ENCODE data around the gene ZNF200.
A peak's percentile ranks its signal among the peaks of the same experiment; 100 is the strongest.
"Not testable (repeated sequence)": the region's sequence is repeated elsewhere in the genome, so short reads cannot be mapped to it uniquely, and the experiment has no call there.

ZNF200 gene

DNA sequence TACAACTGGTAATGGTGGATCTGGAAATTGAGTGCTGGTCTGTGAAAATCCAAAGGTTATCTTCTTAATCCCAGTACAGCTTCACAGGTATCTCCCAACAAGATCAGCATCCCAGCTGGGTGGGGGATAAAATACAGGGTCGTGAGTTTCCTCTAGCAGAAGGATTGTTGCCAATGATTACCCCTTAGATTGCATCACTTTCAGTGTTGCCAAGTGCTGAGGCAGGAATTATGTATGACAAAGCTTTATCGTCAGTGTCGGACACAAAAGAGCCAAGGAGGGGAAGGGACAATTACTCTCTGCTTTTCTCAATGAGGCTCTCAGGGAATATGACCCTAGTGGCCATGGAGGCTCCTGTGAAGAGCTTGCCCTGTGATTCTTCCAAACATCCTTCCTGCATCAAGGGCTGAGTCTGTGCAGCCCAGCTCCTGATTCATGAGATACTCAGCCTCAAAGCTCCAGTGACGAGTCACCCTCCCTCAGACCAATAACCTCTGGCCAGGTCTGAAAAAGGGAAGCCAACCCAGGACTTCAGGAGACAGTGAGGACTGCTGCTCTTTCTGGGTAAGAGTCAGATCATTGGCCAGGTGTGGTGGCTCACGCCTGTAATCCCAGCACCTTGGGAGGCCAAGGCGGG, 31.9 kb downstream of the ZNF200 start:
- Histone ChIP-seq H3K27ac (ENCODE audit: insufficient read depth, low read depth, low read length, poor library complexity, severe bottlenecking) (no peak overlapping the region), H3K27me3 (ENCODE audit: control insufficient read depth, insufficient read depth, low read length, poor library complexity, severe bottlenecking) (peaks cover 8% of the 10 kb centered on the region), H3K4me3 (ENCODE audit: insufficient read depth, low read depth, low read length) (no peak overlapping the region), H3K36me3 (ENCODE audit: control insufficient read depth, insufficient read depth, low read length) (no peaks in the 10 kb centered on the region), H3K4me1 (ENCODE audit: control insufficient read depth, insufficient read depth, low read length) (no peaks in the 10 kb centered on the region), H3K9me3 (ENCODE audit: control insufficient read depth, low read length) (no peaks in the 10 kb centered on the region)
- 70 to 73% methylated on average over 6 of the region's 6 CpGs for WGBS, 2 experiments

DNA sequence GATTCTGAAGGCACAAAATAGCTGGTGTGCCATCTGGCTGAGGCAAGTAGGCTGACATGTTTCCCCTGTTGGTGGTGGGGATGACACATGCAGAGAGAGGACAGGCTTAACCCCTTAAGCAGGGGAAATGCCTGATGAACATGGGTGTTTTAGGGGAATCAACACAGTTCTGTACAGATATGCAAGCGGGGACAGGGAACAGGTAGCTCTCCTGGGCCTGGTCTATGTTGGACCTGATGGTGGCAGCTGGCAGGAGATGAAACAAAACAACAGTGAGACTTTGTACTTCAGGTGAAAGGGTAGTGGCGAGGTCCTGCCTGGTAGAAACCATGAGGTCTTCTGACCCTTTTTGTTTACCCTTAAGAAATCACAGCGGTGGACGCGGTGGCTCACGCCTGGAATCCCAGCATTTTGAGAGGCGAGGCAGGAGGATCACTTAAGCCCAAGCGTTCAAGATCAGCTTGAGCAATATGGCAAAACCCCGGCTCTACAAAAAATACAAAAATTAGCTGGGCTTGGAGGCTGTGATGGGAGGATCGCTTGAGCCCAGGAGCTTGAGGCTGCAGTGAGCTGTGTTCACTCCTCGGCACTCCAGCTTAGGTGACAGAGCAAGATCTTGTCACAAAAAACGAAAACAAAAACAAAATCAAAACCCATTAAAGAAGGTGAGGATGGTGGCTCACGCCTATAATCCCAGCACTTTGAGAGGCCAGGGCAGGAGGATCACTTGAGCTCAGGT, 36.5 kb downstream of the ZNF200 start:
- Histone ChIP-seq H3K36me3 (ENCODE audit: control insufficient read depth, insufficient read depth, low read length) (no peaks in the 10 kb centered on the region), H3K4me3 (ENCODE audit: insufficient read depth, low read depth, low read length) (no peak overlapping the region), H3K4me1 (ENCODE audit: control insufficient read depth, insufficient read depth, low read length) (no peaks in the 10 kb centered on the region), H3K9me3 (ENCODE audit: control insufficient read depth, low read length) (no peaks in the 10 kb centered on the region), H3K27me3 (ENCODE audit: control insufficient read depth, insufficient read depth, low read length, poor library complexity, severe bottlenecking) (peaks cover 23% of the 10 kb centered on the region), H3K27ac (ENCODE audit: insufficient read depth, low read depth, low read length, poor library complexity, severe bottlenecking) (no peak overlapping the region)
- 88 to 89% methylated on average over 13 of the region's 13 CpGs for WGBS, 2 experiments

DNA sequence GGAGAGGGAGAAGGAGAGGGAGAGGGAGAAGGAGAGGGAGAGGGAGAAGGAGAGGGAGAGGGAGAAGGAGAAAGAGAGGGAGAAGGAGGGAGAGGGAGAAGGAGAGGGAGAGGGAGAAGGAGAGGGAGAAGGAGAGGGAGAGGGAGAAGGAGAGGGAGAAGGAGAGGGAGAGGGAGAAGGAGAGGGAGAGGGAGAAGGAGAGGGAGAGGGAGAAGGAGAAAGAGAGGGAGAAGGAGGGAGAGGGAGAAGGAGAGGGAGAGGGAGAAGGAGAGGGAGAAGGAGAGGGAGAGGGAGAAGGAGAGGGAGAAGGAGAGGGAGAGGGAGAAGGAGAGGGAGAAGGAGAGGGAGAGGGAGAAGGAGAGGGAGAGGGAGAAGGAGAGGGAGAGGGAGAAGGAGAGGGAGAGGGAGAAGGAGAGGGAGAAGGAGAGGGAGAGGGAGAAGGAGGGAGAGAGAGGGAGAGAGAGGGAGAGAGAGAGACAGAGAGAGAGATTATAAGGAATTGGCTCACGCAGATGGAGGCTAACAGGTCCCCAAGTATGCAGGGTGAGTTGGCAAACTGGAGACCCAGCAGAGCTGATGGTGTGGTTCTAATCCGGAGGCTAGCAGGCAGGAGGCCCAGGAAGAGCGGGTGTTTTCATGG, 37.1 kb downstream of the ZNF200 start:
- WGBS, 2 experiments = 54 to 61% methylated on average over 3 of the region's 3 CpGs
- peaks cover 30% of the 10 kb centered on the region for H3K27me3 ChIP-seq (ENCODE audit: control insufficient read depth, insufficient read depth, low read length, poor library complexity, severe bottlenecking)
- H3K27ac ChIP-seq (ENCODE audit: insufficient read depth, low read depth, low read length, poor library complexity, severe bottlenecking); H3K36me3 ChIP-seq (ENCODE audit: control insufficient read depth, insufficient read depth, low read length); H3K9me3 ChIP-seq (ENCODE audit: control insufficient read depth, low read length); H3K4me1 ChIP-seq (ENCODE audit: control insufficient read depth, insufficient read depth, low read length); H3K4me3 ChIP-seq (ENCODE audit: insufficient read depth, low read depth, low read length): not testable (repeated sequence)

DNA sequence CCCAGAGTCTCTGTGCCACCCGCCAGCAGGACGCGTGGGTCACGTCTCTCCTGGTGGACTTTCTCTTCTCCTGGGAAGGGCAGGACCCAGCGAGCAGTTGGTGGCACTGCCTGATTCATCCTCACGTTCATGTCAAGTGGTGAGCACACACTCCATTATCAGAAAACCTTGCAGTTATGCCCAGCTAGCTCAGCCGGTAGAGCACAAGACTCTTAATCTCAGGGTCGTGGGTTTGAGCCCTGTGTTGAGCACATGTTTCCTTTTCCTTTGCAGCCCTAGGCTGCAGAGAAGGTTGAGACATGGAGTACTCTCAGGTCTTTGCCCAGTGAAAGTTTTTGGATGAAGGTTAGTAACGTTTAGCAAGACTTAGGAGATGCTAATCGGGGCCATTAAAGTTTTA, 39.0 kb downstream of the ZNF200 start:
- peaks cover 48% of the 10 kb centered on the region for H3K27me3 ChIP-seq (ENCODE audit: control insufficient read depth, insufficient read depth, low read length, poor library complexity, severe bottlenecking)
- no peaks in the 10 kb centered on the region for H3K4me1 ChIP-seq (ENCODE audit: control insufficient read depth, insufficient read depth, low read length)
- no peaks in the 10 kb centered on the region for H3K9me3 ChIP-seq (ENCODE audit: control insufficient read depth, low read length)
- no peak overlapping the region for H3K4me3 ChIP-seq (ENCODE audit: insufficient read depth, low read depth, low read length)
- no peak overlapping the region for H3K27ac ChIP-seq (ENCODE audit: insufficient read depth, low read depth, low read length, poor library complexity, severe bottlenecking)
- 59 to 63% methylated on average over 10 of the region's 10 CpGs for WGBS, 2 experiments
- no peaks in the 10 kb centered on the region for H3K36me3 ChIP-seq (ENCODE audit: control insufficient read depth, insufficient read depth, low read length)

DNA sequence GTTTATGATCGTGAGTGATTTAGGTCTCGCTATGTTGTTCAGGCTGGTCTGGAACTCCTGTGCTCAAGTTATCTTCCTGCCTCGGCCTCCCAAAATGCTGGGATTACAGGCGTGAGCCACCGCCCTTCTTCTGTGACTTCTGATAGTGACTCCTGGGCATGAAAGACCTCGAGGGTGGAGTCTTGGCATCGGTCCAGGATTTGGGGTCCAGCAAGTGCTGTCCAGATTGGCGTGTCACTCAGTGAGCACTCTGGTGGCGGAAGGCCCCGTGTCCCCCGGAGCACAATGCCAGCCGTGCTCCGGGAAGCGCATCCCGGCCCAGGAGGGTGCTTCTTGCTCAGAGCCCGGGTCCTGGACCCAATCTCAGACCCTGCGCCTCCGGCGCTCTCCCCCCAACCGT, 40.2 kb downstream of the ZNF200 start:
- H3K4me3 ChIP-seq (ENCODE audit: insufficient read depth, low read depth, low read length) = no peak overlapping the region
- H3K36me3 ChIP-seq (ENCODE audit: control insufficient read depth, insufficient read depth, low read length) = no peaks in the 10 kb centered on the region
- no peaks in the 10 kb centered on the region for H3K4me1 ChIP-seq (ENCODE audit: control insufficient read depth, insufficient read depth, low read length)
- peaks cover 56% of the 10 kb centered on the region for H3K27me3 ChIP-seq (ENCODE audit: control insufficient read depth, insufficient read depth, low read length, poor library complexity, severe bottlenecking)
- no peaks in the 10 kb centered on the region for H3K9me3 ChIP-seq (ENCODE audit: control insufficient read depth, low read length)
- 89 to 92% methylated on average over 20 of the region's 20 CpGs for WGBS, 2 experiments
- no peak overlapping the region for H3K27ac ChIP-seq (ENCODE audit: insufficient read depth, low read depth, low read length, poor library complexity, severe bottlenecking)

DNA sequence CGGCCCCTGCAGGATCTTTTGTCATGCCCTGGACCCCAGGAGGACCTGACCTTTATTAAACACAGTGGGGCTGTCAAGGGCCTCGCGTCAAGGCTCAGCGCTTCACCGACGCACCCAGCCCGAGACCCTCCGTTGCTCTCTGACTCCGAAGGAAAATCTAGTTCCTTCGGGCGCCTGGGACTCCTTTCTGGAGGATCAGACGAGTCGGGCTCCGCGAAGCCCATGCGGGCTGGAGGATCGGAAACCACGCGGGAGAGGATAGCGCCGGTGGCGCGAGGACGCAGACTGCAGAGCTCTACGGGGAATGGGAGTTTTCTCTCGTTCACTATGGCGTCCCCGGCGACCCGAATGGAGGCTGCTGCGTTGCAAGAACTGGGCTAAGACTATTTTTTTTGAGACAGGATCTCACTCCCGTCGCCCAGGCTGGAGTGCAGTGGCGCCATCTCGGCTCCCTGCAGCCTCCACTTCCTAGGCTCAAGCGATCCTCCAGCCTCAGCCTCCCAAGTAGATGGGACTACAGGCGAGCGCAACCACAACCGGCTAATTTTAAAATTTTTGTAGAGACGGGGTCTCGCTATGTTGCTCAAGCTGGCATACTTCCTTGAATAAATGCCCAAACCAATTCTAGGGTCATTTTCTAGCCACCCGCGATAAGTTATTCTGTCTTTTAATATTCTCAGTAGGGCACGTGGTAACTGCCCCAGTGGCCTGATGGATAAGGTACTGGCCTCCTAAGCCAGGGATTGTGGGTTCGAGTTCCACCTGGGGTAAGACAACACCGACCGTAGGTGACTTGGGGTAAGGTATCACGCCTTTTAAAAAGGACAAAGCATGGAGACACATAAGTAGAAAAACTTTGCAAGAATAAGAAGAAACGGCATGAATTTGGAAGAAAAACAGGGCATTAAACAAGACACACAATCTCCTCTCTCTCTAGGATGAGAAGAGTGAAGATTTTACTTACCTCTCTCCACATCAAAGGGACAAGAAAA, 41.4 kb downstream of the ZNF200 start:
- peaks cover 69% of the 10 kb centered on the region for H3K27me3 ChIP-seq (ENCODE audit: control insufficient read depth, insufficient read depth, low read length, poor library complexity, severe bottlenecking)
- H3K4me3 ChIP-seq (ENCODE audit: insufficient read depth, low read depth, low read length) = no peak overlapping the region
- no peaks in the 10 kb centered on the region for H3K9me3 ChIP-seq (ENCODE audit: control insufficient read depth, low read length)
- WGBS, 2 experiments = 90 to 91% methylated on average over 49 of the region's 49 CpGs
- no peaks in the 10 kb centered on the region for H3K4me1 ChIP-seq (ENCODE audit: control insufficient read depth, insufficient read depth, low read length)
- no peaks in the 10 kb centered on the region for H3K36me3 ChIP-seq (ENCODE audit: control insufficient read depth, insufficient read depth, low read length)
- H3K27ac ChIP-seq (ENCODE audit: insufficient read depth, low read depth, low read length, poor library complexity, severe bottlenecking) = no peak overlapping the region

DNA sequence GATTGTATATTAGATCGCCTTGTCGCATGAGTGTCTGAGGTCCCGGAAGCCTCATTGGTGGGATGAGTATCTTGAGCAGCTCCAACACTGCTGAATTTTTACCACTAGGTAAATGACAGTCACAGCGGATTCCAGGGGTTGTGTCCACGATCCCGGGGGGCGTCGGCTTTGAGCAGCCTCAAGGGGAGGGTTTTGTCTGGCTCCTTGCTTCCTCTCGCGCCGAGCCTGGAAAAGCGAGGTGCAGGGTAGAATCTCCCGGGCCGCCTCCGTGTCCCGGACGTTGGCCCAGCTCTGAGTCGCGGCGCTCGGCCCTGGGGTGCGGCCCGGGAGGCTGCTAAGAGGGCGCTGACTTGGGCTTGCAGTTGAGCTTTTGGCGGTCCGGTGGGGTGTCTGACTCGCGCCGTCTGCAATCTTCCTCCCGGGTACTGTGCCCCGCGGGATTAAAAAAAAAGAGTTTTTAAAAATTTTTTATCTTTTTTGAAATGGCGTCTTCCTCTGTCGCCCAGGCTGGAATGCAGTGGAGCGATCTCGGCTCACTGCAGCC, 42.4 kb downstream of the ZNF200 start:
- Histone ChIP-seq H3K4me3 (ENCODE audit: insufficient read depth, low read depth, low read length) (no peak overlapping the region), H3K27me3 (ENCODE audit: control insufficient read depth, insufficient read depth, low read length, poor library complexity, severe bottlenecking) (peaks cover 70% of the 10 kb centered on the region), H3K9me3 (ENCODE audit: control insufficient read depth, low read length) (no peaks in the 10 kb centered on the region), H3K36me3 (ENCODE audit: control insufficient read depth, insufficient read depth, low read length) (no peaks in the 10 kb centered on the region), H3K27ac (ENCODE audit: insufficient read depth, low read depth, low read length, poor library complexity, severe bottlenecking) (no peak overlapping the region), H3K4me1 (ENCODE audit: control insufficient read depth, insufficient read depth, low read length) (no peaks in the 10 kb centered on the region)
- WGBS, 2 experiments = 87 to 88% methylated on average over 36 of the region's 36 CpGs

DNA sequence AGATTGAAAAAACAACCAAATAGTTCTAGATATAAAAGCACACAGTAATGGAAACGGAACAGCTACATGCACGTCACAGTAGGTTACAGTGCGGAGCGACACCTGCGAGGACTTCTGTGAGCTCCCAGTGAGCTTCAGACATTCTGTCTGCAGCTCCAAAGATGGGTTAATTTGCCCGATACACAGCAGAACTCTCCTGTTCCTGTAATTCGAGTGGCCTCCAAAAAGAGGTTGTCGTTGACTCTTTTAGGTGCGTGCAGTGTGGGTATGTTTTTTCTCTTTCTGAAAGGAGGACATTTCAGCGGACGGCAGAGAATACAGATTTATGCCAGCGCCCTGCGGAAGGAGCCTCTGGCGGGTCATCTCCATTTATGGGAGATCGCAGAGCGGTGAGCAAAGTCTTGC, 44.0 kb downstream of the ZNF200 start:
- Histone ChIP-seq H3K27ac (ENCODE audit: insufficient read depth, low read depth, low read length, poor library complexity, severe bottlenecking) (no peak overlapping the region), H3K4me1 (ENCODE audit: control insufficient read depth, insufficient read depth, low read length) (no peaks in the 10 kb centered on the region), H3K9me3 (ENCODE audit: control insufficient read depth, low read length) (no peaks in the 10 kb centered on the region), H3K27me3 (ENCODE audit: control insufficient read depth, insufficient read depth, low read length, poor library complexity, severe bottlenecking) (peaks cover 77% of the 10 kb centered on the region), H3K4me3 (ENCODE audit: insufficient read depth, low read depth, low read length) (peak overlapping the region; percentile 47), H3K36me3 (ENCODE audit: control insufficient read depth, insufficient read depth, low read length) (no peaks in the 10 kb centered on the region)
- WGBS, 2 experiments = 3 to 5% methylated on average over 16 of the region's 16 CpGs

DNA sequence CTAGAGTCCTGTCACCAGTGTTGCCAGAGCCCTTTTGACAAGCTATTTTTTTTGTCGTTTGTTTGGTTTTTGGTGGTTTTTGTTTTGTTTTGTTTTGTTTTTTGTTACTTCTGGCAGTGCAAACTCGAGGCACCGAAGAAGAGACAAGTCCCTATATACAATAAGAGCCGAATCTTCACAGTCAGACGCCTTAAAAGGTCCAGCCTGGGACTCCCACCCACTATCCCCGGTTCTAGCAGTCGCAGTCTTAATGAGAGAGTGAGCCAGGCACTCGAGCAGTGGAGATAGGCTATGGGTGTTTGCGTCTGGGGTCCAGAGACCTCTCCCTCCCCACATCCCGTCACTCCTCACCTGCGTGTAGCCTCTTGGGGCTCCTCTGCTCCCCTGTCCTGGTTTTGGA, 45.1 kb downstream of the ZNF200 start:
- Histone ChIP-seq H3K4me3 (ENCODE audit: insufficient read depth, low read depth, low read length) (peak overlapping the region; percentile 61), H3K27ac (ENCODE audit: insufficient read depth, low read depth, low read length, poor library complexity, severe bottlenecking) (no peak overlapping the region), H3K36me3 (ENCODE audit: control insufficient read depth, insufficient read depth, low read length) (no peaks in the 10 kb centered on the region), H3K9me3 (ENCODE audit: control insufficient read depth, low read length) (no peaks in the 10 kb centered on the region), H3K4me1 (ENCODE audit: control insufficient read depth, insufficient read depth, low read length) (no peaks in the 10 kb centered on the region), H3K27me3 (ENCODE audit: control insufficient read depth, insufficient read depth, low read length, poor library complexity, severe bottlenecking) (peaks cover 78% of the 10 kb centered on the region)
- WGBS, 2 experiments = 18 to 23% methylated on average over 11 of the region's 11 CpGs
